T-cell (primary cell): Measurements from ENCODE around the gene MGAT4B. TPM values are rescaled to one million over a fixed set of nuclear protein-coding genes. Genes with fewer than 3 reads are reported as not detected.
"Not testable (repeated sequence)": the region's sequence is repeated elsewhere in the genome, so short reads cannot be mapped to it uniquely, and the experiment has no call there.

Source experiments
- ATAC-seq, 4 experiments: fragments of 200-7000 bp in 3 of 4; fragments of 150-1000 bp in 1 of 4; cut with Tn5 transposase; replicated peaks in 1 of 4; 1 replicate in 3 of 4; 2 replicates in 1 of 4; pipeline ENCODE4 v1.10.0; 2021; ENCODE audit warnings: moderate library complexity in 3 of 4, mild to moderate bottlenecking in 2 of 4, moderate number of reproducible peaks in 1 of 4
- CTCF ChIA-PET, 2 donors: fragments of 300-600 bp; sonication (Branson Sonifier 250); formaldehyde crosslinking; loops; one replicate each; lab custom pipeline; 2022; ENCODE audit warnings: antibody characterized with exemption in 2 of 2; lab: Charles Lee
- POLR2A ChIA-PET, 2 donors: fragments of 300-600 bp; sonication (Branson Sonifier 250); formaldehyde crosslinking; loops; one replicate each; lab custom pipeline; 2022; ENCODE audit warnings: antibody characterized with exemption in 2 of 2; lab: Charles Lee
- DNase-seq, 35 experiments: peaks; one replicate each; pipeline versions ENCODE4 v3.0.0 to v3.0.0-alpha.2; 2013 to 2023
- H3K27ac ChIP-seq: one replicate; pipeline ENCODE4 v1.5.1; 2013; ENCODE audit warnings: low read length
- H3K27me3 ChIP-seq, 2 experiments: replicated peaks in 1 of 2; 1 replicate in 1 of 2; 2 replicates in 1 of 2; pipeline versions ENCODE4 v1.6.1 to v1.7.0; 2013; ENCODE audit warnings: low read length in 1 of 2, mixed read lengths in 1 of 2; ENCODE audit not compliant: control insufficient read depth in 2 of 2, insufficient read depth in 2 of 2; ENCODE audit errors: extremely low read depth in 1 of 2
- H3K36me3 ChIP-seq, 2 donors: 1 replicate in 1 of 2; 2 replicates in 1 of 2; pipeline versions ENCODE4 v1.6.1 to v1.7.0; 2013; ENCODE audit warnings: low read length in 1 of 2; ENCODE audit not compliant: control insufficient read depth in 2 of 2, insufficient read depth in 1 of 2; ENCODE audit errors: extremely low read depth in 1 of 2
- H3K4me1 ChIP-seq, 2 experiments: 1 replicate in 1 of 2; 2 replicates in 1 of 2; pipeline versions ENCODE4 v1.6.1 to v1.7.0; 2013; ENCODE audit warnings: low read length in 2 of 2, mixed read lengths in 1 of 2; ENCODE audit not compliant: insufficient read depth in 2 of 2, control insufficient read depth in 1 of 2; ENCODE audit errors: extremely low read depth in 1 of 2
- H3K4me3 ChIP-seq, 2 donors: 1 replicate in 1 of 2; 2 replicates in 1 of 2; pipeline versions ENCODE4 v1.5.1 to v1.7.0; 2013; ENCODE audit warnings: mild to moderate bottlenecking in 2 of 2, low read length in 1 of 2, moderate library complexity in 1 of 2; ENCODE audit not compliant: control insufficient read depth in 1 of 2; ENCODE audit errors: extremely low read depth in 1 of 2
- H3K9me3 ChIP-seq: 2 replicates; pipeline ENCODE4 v1.7.0; 2013
- H3K27ac Mint-ChIP-seq, 2 donors: one replicate each; pipeline ENCODE4 v1.8.0; 2020 to 2021; ENCODE audit warnings: mild to moderate bottlenecking in 2 of 2, mixed read lengths in 2 of 2
- H3K27me3 Mint-ChIP-seq, 2 donors: one replicate each; pipeline ENCODE4 v1.8.0; 2021 to 2022; ENCODE audit warnings: mixed read lengths in 2 of 2
- H3K36me3 Mint-ChIP-seq: one replicate; pipeline ENCODE4 v1.8.0; 2021; ENCODE audit warnings: mixed read lengths
- H3K4me1 Mint-ChIP-seq, 3 donors: one replicate each; pipeline ENCODE4 v1.8.0; 2020 to 2022; ENCODE audit warnings: mixed read lengths in 3 of 3, mild to moderate bottlenecking in 1 of 3
- H3K4me3 Mint-ChIP-seq, 3 donors: one replicate each; pipeline ENCODE4 v1.8.0; 2020 to 2022; ENCODE audit warnings: mild to moderate bottlenecking in 3 of 3, mixed read lengths in 3 of 3, moderate library complexity in 3 of 3
- H3K9me3 Mint-ChIP-seq, 3 donors: one replicate each; pipeline ENCODE4 v1.8.0; 2020 to 2022; ENCODE audit warnings: mixed read lengths in 3 of 3
- WGBS: methylation state at CpG from one replicate; pipeline ENCODE4 v1.1.5; 2013; ENCODE audit warnings: missing lambda C conversion rate; ENCODE audit not compliant: insufficient coverage; 5-methylcytosine and 5-hydroxymethylcytosine counted together
- total RNA-seq, 35 experiments: library from RNA in 6 of 35; stranded (reverse) in 6 of 35; fragments of 120-200 nt in 1 of 35; gene quantifications; one replicate each; pipeline versions ENCODE4 v1.2.1 to v1.2.4 and lab custom pipeline; 2013 to 2026

Gene MGAT4B
- total RNA-seq, 5 donors from 2014 or later (not counting 1 experiment from before 2014, with no cell fraction given), result 119 to 159 (median 132) TPM

GRCh38 chr5:179789278-179789677, 17.4 kb downstream of the MGAT4B start:
- not testable (repeated sequence) for H3K9me3 Mint-ChIP-seq, H3K36me3 ChIP-seq, H3K27ac Mint-ChIP-seq, H3K36me3 Mint-ChIP-seq, DNase-seq, H3K4me3 Mint-ChIP-seq, H3K4me3 ChIP-seq, H3K27ac ChIP-seq, H3K9me3 ChIP-seq, H3K27me3 Mint-ChIP-seq, H3K27me3 ChIP-seq, ATAC-seq
- peaks cover 7 to 13% of the 10 kb centered on the region in 2 experiments for H3K4me1 ChIP-seq
- peaks cover 16 to 18% (median 18%) of the 10 kb centered on the region in 3 donors for H3K4me1 Mint-ChIP-seq
- POLR2A ChIA-PET, result interaction anchor here in 1 of 2 donors (0.6 kb wide), 1 partner anchor 26 kb away, joined by 4 read pairs; no protein-coding TSS in a partner anchor
- WGBS, result 96% methylated on average over 4 of the region's 9 CpGs
- CTCF ChIA-PET, result interaction anchor here (0.6 to 1.5 kb wide), 3 partner anchors 26 to 888 kb away, joined by 3 to 5 read pairs (median 4); no protein-coding TSS in a partner anchor

DNA sequence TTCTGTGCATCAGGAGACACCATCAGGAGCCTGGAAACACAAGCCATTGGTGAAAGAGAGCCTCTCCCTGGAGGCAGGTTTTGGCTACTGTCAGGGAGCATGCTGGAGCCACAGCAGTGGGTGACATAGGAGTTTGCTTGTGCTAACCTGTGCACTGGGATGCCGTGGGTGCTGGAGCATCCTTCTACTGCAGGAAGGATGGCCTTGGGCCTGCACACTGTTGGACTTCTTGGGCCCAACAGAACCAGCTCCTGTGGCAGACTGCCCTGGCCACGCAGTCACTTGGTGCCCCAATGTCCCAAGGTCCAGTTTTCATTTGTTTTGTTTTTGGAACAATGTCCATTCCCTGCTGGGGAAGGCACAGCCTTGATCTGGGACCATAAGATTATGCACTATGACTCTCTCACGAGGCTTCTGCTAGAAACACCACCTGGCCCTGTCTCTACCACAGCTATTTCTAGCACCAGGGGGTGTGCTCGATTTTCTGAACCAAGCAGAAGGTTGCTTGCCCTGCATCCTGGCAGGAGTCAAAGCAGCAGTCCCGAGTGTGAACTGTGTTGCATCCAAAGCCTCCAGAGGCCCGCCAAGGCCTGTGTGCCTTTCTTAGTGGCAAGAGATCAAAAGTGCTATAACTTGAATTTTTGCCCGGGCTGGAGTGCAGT, 18.3 kb downstream of the MGAT4B start:
- CTCF ChIA-PET, result interaction anchor here in 1 of 2 donors (1.5 kb wide), 1 partner anchor 25 kb away, joined by 5 read pairs; no protein-coding TSS in a partner anchor

DNA sequence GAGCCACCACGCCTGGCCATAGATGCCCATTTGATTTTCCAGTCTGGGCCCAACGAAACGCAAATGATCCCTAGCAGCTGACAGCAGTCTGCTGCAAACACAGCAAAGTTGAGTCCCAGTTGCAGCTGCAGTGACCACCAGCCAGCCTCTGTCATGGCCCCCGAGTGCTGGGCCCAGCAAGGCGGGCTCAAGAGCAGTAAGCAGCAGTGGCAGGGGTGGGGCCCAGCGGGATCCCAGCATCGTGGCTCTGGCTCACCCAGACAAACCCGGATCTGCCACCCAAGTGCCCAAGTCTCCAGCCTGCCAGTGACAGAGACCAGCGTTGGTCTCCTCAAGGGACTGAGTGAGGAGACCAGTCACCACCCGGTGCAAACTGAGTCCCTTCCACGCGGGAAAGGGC, 19.8 kb downstream of the MGAT4B start:
- 88% methylated on average over 12 of the region's 12 CpGs for WGBS
- Mint-ChIP-seq H3K4me3 (no peak overlapping the region), H3K4me1 (peaks cover 0 to 2% (median 0%) of the 10 kb centered on the region in 3 donors), H3K36me3 (peaks cover under 1% of the 10 kb centered on the region), H3K27ac (no peak overlapping the region), H3K9me3 (no peaks in the 10 kb centered on the region), H3K27me3 (no peaks in the 10 kb centered on the region)
- DNase-seq (no peak), ATAC-seq (no peak)
- Histone ChIP-seq H3K9me3 (no peaks in the 10 kb centered on the region), H3K36me3 (no peaks in the 10 kb centered on the region), H3K4me1 (no peaks in the 10 kb centered on the region), H3K4me3 (no peak overlapping the region), H3K27ac (no peak overlapping the region), H3K27me3 (no peaks in the 10 kb centered on the region)
- ChIA-PET CTCF (no interaction called here), POLR2A (no interaction called here)

More for the DNA sequence above, 18.3 kb downstream of the MGAT4B start:
- DNase-seq, result no peak
- H3K36me3 ChIP-seq, result no peaks in the 10 kb centered on the region
- H3K4me1 ChIP-seq, result peaks cover 0 to 4% of the 10 kb centered on the region in 2 experiments
- H3K27ac Mint-ChIP-seq, result no peak overlapping the region
- no peak overlapping the region for H3K27ac ChIP-seq
- 88% methylated on average over 7 of the region's 7 CpGs for WGBS
- H3K4me3 Mint-ChIP-seq, result no peak overlapping the region
- no peak for ATAC-seq
- H3K4me1 Mint-ChIP-seq, result peaks cover 7 to 8% (median 8%) of the 10 kb centered on the region in 3 donors
- no peaks in the 10 kb centered on the region for H3K27me3 Mint-ChIP-seq
- no peak overlapping the region for H3K4me3 ChIP-seq
- H3K9me3 ChIP-seq, result no peaks in the 10 kb centered on the region
- H3K36me3 Mint-ChIP-seq, result no peaks in the 10 kb centered on the region
- H3K9me3 Mint-ChIP-seq, result no peaks in the 10 kb centered on the region
- no peaks in the 10 kb centered on the region for H3K27me3 ChIP-seq
- POLR2A ChIA-PET, result interaction anchor here in 1 of 2 donors (0.5 kb wide), 1 partner anchor 84 kb away, joined by 3 read pairs; no protein-coding TSS in a partner anchor

DNA sequence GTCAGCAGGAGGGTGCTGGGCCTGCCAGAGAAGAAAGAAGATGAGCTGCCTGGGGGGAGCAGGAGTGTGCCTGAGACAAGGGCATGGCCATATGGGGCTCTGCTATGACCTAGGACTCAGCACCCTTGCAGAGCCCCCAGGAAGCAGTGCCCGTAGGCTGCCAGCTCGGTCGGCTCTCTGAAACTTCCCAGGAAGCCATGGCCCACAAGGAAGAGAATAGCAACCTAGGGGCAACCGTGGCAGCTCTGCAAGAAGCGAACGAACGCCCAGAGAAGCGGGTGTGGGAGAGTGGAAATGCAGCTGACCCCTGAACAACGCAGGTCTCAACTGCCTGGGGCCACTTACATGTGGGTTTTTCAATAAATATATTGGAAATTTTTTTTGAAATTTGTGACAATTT, 23.5 kb downstream of the MGAT4B start:
- 98% methylated on average over 9 of the region's 9 CpGs for WGBS
- ATAC-seq (no peak), DNase-seq (no peak)
- Mint-ChIP-seq H3K4me3 (no peak overlapping the region), H3K4me1 (no peaks in the 10 kb centered on the region), H3K36me3 (peaks cover 18% of the 10 kb centered on the region), H3K27me3 (no peaks in the 10 kb centered on the region), H3K9me3 (no peaks in the 10 kb centered on the region), H3K27ac (no peak overlapping the region)
- Histone ChIP-seq H3K4me3 (no peak overlapping the region), H3K4me1 (no peaks in the 10 kb centered on the region), H3K27ac (no peak overlapping the region), H3K36me3 (peaks cover 3 to 11% of the 10 kb centered on the region in 2 donors), H3K9me3 (no peaks in the 10 kb centered on the region), H3K27me3 (no peaks in the 10 kb centered on the region)
- POLR2A ChIA-PET, result no interaction called here
- CTCF ChIA-PET, result no interaction called here

DNA sequence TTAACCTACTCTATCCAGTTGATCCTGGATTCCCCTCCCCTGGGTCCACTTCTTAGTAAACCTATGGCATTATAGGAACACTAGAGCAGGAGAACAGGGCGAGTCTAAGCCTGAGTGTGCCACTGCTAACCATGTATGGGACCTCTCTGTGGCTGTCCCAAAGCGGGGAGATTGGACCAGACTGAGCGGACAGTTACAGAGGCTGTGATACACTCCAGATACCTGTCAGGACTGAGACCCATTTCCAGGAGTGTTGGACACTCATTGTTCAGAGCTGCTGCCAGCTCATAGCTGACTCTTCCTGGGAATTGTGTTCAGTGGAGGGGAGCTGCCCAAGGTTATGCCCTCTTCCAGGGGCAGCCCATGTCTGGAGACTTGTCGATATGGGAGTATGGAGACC, 24.8 kb downstream of the MGAT4B start:
- Histone ChIP-seq H3K4me1 (no peaks in the 10 kb centered on the region), H3K27ac (no peak overlapping the region), H3K4me3 (no peak overlapping the region), H3K9me3 (no peaks in the 10 kb centered on the region), H3K27me3 (no peaks in the 10 kb centered on the region), H3K36me3 (peaks cover 3 to 20% of the 10 kb centered on the region in 2 donors)
- H3K27me3 Mint-ChIP-seq, result no peaks in the 10 kb centered on the region
- no peak overlapping the region for H3K27ac Mint-ChIP-seq
- ATAC-seq, result no peak
- POLR2A ChIA-PET, result no interaction called here
- H3K36me3 Mint-ChIP-seq, result peaks cover 26% of the 10 kb centered on the region
- no peak overlapping the region for H3K4me3 Mint-ChIP-seq
- CTCF ChIA-PET, result interaction anchor here in 1 of 2 donors (0.9 kb wide), 1 partner anchor 21 kb away, joined by 3 read pairs; no protein-coding TSS in a partner anchor
- H3K4me1 Mint-ChIP-seq, result no peaks in the 10 kb centered on the region
- H3K9me3 Mint-ChIP-seq, result no peaks in the 10 kb centered on the region
- WGBS, result 85% methylated on average over 3 of the region's 4 CpGs
- no peak for DNase-seq

DNA sequence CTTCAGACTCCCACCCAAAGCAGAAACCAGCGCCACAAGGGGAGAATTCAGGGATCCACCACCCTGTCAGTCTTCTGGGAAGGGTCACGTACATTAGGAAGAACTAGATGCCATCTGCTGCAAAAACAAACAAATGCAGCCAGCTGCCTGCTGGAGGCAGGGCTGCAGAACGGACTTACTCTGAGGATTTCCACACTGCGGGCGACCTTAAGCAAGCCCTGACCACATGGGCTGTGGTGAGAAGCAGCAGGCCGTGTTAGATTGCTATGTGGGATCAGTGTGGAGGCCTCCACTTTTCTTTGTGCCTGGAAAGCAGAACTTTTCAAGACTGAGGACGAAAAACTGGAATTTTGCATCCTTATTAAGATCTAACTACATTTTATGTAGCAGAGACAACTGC, 26.3 kb downstream of the MGAT4B start:
- no peak overlapping the region for H3K4me3 Mint-ChIP-seq
- no peak overlapping the region for H3K27ac Mint-ChIP-seq
- DNase-seq, result no peak
- Histone ChIP-seq H3K9me3 (no peaks in the 10 kb centered on the region), H3K27me3 (no peaks in the 10 kb centered on the region), H3K27ac (no peak overlapping the region), H3K4me3 (no peak overlapping the region), H3K36me3 (peaks cover 5 to 33% of the 10 kb centered on the region in 2 donors), H3K4me1 (no peaks in the 10 kb centered on the region)
- H3K4me1 Mint-ChIP-seq, result no peaks in the 10 kb centered on the region
- H3K27me3 Mint-ChIP-seq, result no peaks in the 10 kb centered on the region
- POLR2A ChIA-PET, result interaction anchor here in 1 of 2 donors (0.7 kb wide), 1 partner anchor 78 kb away, joined by 3 read pairs; the partner anchor contains the start of gene MRNIP
- no peak for ATAC-seq
- H3K9me3 Mint-ChIP-seq, result no peaks in the 10 kb centered on the region
- WGBS, result 95% methylated on average over 6 of the region's 7 CpGs
- H3K36me3 Mint-ChIP-seq, result peaks cover 33% of the 10 kb centered on the region
- CTCF ChIA-PET, result no interaction called here
